Neuronal stem cell (in vitro differentiated cells): ENCODE measurements around the gene CCDC28B.

Experiments used
- DNase-seq: peaks from one replicate; pipeline ENCODE4 v3.0.0-alpha.2; 2013; ENCODE audit warnings: low spot score
- H2AFZ ChIP-seq: one replicate; pipeline ENCODE4 v1.6.1; 2013; ENCODE audit warnings: mild to moderate bottlenecking, low read length, inconsistent platforms
- H2AK5ac ChIP-seq: 2 replicates; pipeline ENCODE4 v1.6.1; 2013; ENCODE audit warnings: low read depth, mild to moderate bottlenecking, inconsistent platforms, low read length, moderate library complexity, mixed read lengths
- H2BK120ac ChIP-seq: 2 replicates; pipeline ENCODE4 v1.6.1; 2013; ENCODE audit warnings: low read depth, mild to moderate bottlenecking, inconsistent platforms, low read length, moderate library complexity, mixed read lengths
- H2BK12ac ChIP-seq: one replicate; pipeline ENCODE4 v1.6.1; 2013; ENCODE audit warnings: low read length, inconsistent platforms
- H2BK15ac ChIP-seq: 2 replicates; pipeline ENCODE4 v1.6.1; 2013; ENCODE audit warnings: mild to moderate bottlenecking, low read length, inconsistent platforms, mixed read lengths
- H2BK5ac ChIP-seq: one replicate; pipeline ENCODE4 v1.6.1; 2013; ENCODE audit warnings: inconsistent platforms, mild to moderate bottlenecking, low read length, moderate library complexity
- H3K14ac ChIP-seq: one replicate; pipeline ENCODE4 v1.6.1; 2013; ENCODE audit warnings: low read length, inconsistent platforms
- H3K18ac ChIP-seq: 2 replicates; pipeline ENCODE4 v1.6.1; 2013; ENCODE audit warnings: low read length, inconsistent platforms
- H3K23ac ChIP-seq: 2 replicates; pipeline ENCODE4 v1.6.1; 2013; ENCODE audit warnings: low read depth, mild to moderate bottlenecking, mixed read lengths, low read length, inconsistent platforms; ENCODE audit not compliant: poor library complexity
- H3K27ac ChIP-seq: replicated peaks from 3 replicates; pipeline ENCODE4 v1.5.1; 2013; ENCODE audit warnings: low read length, inconsistent platforms
- H3K27me3 ChIP-seq, 3 experiments: 2 replicates each; pipeline ENCODE4 v1.6.1; 2013; ENCODE audit warnings: low read length in 3 of 3, mild to moderate bottlenecking in 2 of 3, inconsistent platforms in 1 of 3, low read depth in 1 of 3, mixed read lengths in 1 of 3, moderate library complexity in 1 of 3; ENCODE audit not compliant: control insufficient read depth in 3 of 3, insufficient read depth in 3 of 3
- H3K36me3 ChIP-seq, 2 donors: replicated peaks in 1 of 2; 2 replicates each; pipeline ENCODE4 v1.6.1; 2013; ENCODE audit warnings: low read length in 2 of 2; ENCODE audit not compliant: control insufficient read depth in 2 of 2, insufficient read depth in 2 of 2
- H3K4ac ChIP-seq: 2 replicates; pipeline ENCODE4 v1.6.1; 2013; ENCODE audit warnings: inconsistent platforms, mild to moderate bottlenecking, low read length, moderate library complexity
- H3K4me1 ChIP-seq, 2 donors: 1 replicate in 1 of 2; 2 replicates in 1 of 2; pipeline ENCODE4 v1.6.1; 2013; ENCODE audit warnings: low read length in 2 of 2, low read depth in 1 of 2; ENCODE audit not compliant: control insufficient read depth in 2 of 2, insufficient read depth in 1 of 2
- H3K4me2 ChIP-seq: one replicate; pipeline ENCODE4 v1.6.1; 2013; ENCODE audit warnings: mild to moderate bottlenecking, low read length, inconsistent platforms; ENCODE audit not compliant: insufficient read depth, poor library complexity, severe bottlenecking
- H3K4me3 ChIP-seq, 2 donors: 2 replicates each; pipeline ENCODE4 v1.5.1; 2013; ENCODE audit warnings: low read length in 2 of 2, mild to moderate bottlenecking in 2 of 2, inconsistent platforms in 1 of 2, moderate library complexity in 1 of 2
- H3K79me1 ChIP-seq: one replicate; pipeline ENCODE4 v1.6.1; 2013; ENCODE audit warnings: low read depth, mild to moderate bottlenecking, inconsistent platforms, low read length, moderate library complexity
- H3K9ac ChIP-seq: one replicate; pipeline ENCODE4 v1.6.1; 2013; ENCODE audit warnings: mild to moderate bottlenecking, low read depth, low read length, inconsistent platforms; ENCODE audit not compliant: poor library complexity
- H3K9me3 ChIP-seq, 2 donors: replicated peaks in 1 of 2; 2 replicates each; pipeline versions ENCODE3 to v1.6.1; 2013; ENCODE audit warnings: low read length in 2 of 2, mild to moderate bottlenecking in 2 of 2, inconsistent platforms in 1 of 2, low read depth in 1 of 2, mixed read lengths in 1 of 2, moderate library complexity in 1 of 2; ENCODE audit not compliant: control insufficient read depth in 2 of 2, insufficient read depth in 1 of 2
- H4K8ac ChIP-seq: one replicate; pipeline ENCODE4 v1.6.1; 2013; ENCODE audit warnings: low read depth, mild to moderate bottlenecking, inconsistent platforms, low read length, moderate library complexity
- H4K91ac ChIP-seq: one replicate; pipeline ENCODE4 v1.6.1; 2013; ENCODE audit warnings: low read length, low read depth, mild to moderate bottlenecking, inconsistent platforms; ENCODE audit not compliant: poor library complexity
- WGBS, 2 donors: extraction: QIAGEN DNeasy Blood & Tissue Kit; methylation state at CpG; one replicate each; pipeline ENCODE4 v1.1.7; 2013; ENCODE audit warnings: missing lambda C conversion rate in 2 of 2, mixed read lengths in 1 of 2; ENCODE audit not compliant: insufficient read length in 2 of 2, insufficient replicate concordance in 1 of 2; ENCODE audit errors: extremely low coverage in 2 of 2; 5-methylcytosine and 5-hydroxymethylcytosine counted together

The CCDC28B gene

DNA sequence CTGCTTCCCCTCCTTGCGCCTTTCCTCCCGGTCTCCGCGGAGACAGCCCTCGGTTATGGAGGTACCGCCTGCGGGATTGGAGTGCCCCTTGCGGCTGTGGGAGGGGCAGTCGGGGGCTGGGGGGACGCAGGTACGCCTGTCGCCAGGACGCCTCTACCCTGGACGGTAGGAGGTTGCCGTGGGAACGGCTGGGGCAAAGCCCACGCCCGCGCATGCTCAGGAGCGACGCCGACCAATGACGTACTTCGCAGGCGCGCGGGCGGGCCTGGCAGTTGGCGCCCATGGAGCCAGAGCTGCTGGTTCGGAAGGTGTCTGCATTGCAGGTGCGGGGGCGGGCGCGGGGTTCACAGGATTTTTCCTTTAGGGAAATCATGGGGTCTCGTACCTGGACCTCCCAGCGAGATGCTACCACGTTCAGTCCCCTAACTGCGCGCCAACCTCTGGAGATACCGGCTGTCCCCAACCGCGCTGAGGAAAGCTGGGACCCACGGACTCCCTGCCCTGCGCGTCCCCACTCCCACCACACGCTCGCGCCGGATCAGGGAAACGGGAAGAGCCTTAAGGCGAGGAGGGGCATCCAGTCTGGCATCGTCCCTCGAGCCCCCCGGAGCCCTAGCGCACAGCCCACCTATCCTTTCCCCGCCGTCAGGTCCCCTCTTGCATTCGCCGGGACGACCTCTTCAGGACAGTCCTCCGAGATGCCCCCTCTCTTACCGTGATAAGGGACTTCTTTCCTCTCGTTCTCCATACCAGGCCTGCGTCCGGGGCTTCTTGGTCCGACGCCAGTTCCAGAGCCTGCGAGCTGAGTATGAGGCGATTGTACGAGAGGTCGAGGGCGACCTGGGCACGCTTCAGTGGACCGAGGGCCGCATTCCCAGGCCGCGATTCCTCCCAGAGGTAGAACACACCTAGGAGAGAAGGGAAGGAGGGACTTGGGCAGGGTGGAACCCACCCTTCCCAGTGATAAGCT is 5.3 kb downstream of the CCDC28B start, which contains the start of gene IQCC:
Gene IQCC (plus strand): TSS at position 271 of the 970 bp plus-strand sequence. CDS start 11 bp downstream, at position 282.
- peak within 1 kb of the TSS; percentile 93 for H3K4ac ChIP-seq
- H2BK12ac ChIP-seq, result peak within 1 kb of the TSS; percentile 95
- peak within 1 kb of the TSS; percentile 10 for H2BK15ac ChIP-seq
- H2BK5ac ChIP-seq, result no peak within 1 kb of the TSS
- peaks cover 6 to 29% of the 10 kb centered on the region in 2 donors for H3K36me3 ChIP-seq
- H2BK120ac ChIP-seq, result no peak within 1 kb of the TSS
- peak within 1 kb of the TSS; percentile 85 for H2AFZ ChIP-seq
- H3K18ac ChIP-seq, result peak within 1 kb of the TSS; percentile 94
- H3K4me3 ChIP-seq, result peak within 1 kb of the TSS; percentile 72 to 83
- no peak within 1 kb of the TSS for H3K27ac ChIP-seq
- H2AK5ac ChIP-seq, result peak within 1 kb of the TSS; percentile 99
- peak within 1 kb of the TSS; percentile 96 for H3K4me2 ChIP-seq
- H3K79me1 ChIP-seq, result peaks cover 9% of the 10 kb centered on the region
- peak within 1 kb of the TSS; percentile 99 for H3K9ac ChIP-seq
- H3K27me3 ChIP-seq, result peaks cover 0 to 2% (median 0%) of the 10 kb centered on the region in 3 experiments
- no peak within 1 kb of the TSS for H4K91ac ChIP-seq
- peaks cover 8 to 15% of the 10 kb centered on the region in 2 donors for H3K4me1 ChIP-seq
- no peaks in the 10 kb centered on the region for H3K9me3 ChIP-seq
- DNase-seq, result peak; percentile 84
- H4K8ac ChIP-seq, result peak within 1 kb of the TSS; percentile 95
- no CpG with 5 or more reads among the region's 77 CpGs for WGBS, 2 donors
- peak within 1 kb of the TSS; percentile 63 for H3K14ac ChIP-seq
- peak within 1 kb of the TSS; percentile 90 for H3K23ac ChIP-seq

DNA sequence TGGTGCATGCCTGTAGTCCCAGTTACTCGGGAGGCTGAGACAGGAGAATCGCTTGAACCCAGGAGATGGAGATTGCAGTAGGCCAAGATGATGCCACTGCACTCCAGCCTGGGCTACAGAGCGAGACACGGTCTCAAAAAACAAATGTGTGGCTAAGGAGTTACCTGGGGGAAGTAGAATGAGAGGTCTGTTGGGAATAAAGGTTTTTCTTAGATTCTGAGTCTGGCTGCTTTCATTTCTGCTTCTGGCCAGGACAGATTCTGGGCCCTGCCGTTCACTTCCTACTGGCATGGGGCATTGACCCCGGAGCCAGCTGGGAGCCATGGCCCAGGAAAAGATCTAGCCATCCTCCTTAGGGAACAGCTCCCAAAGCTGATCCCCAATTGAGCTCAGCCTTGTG is 8.1 kb downstream of the CCDC28B start:
- Histone ChIP-seq H2BK12ac (no peak overlapping the region), H3K14ac (no peak overlapping the region), H3K4ac (no peak overlapping the region), H2AFZ (no peak overlapping the region), H3K36me3 (peaks cover 6 to 29% of the 10 kb centered on the region in 2 donors), H3K79me1 (peaks cover 9% of the 10 kb centered on the region), H4K8ac (no peak overlapping the region), H3K9me3 (no peaks in the 10 kb centered on the region), H3K4me2 (no peak overlapping the region), H3K4me1 (peaks cover 2 to 11% of the 10 kb centered on the region in 2 donors), H2AK5ac (no peak overlapping the region), H3K18ac (no peak overlapping the region), H3K9ac (no peak overlapping the region), H2BK15ac (no peak overlapping the region), H2BK120ac (no peak overlapping the region), H3K27me3 (peaks cover 0 to 2% (median 0%) of the 10 kb centered on the region in 3 experiments), H3K23ac (no peak overlapping the region), H3K27ac (no peak overlapping the region), H4K91ac (no peak overlapping the region), H3K4me3 (no peak overlapping the region), H2BK5ac (no peak overlapping the region)
- DNase-seq, result no peak
- WGBS, 2 donors, result no CpG with 5 or more reads among the region's 6 CpGs

DNA sequence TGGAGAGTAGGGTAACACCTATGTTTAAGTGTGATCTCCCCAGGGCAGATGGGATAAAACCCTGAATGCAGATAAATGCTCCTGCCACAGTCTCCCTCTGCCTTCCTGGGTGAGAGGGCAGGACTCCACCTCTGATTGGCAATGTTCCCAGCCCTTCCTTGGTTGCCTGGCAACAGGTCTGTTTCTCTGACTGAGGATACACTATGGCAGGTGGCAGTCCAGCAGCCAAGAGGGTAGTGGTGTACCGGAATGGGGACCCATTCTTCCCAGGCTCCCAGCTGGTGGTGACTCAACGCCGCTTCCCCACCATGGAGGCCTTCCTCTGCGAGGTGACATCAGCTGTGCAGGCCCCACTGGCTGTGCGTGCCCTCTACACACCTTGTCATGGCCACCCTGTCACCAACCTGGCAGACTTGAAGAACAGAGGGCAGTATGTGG is 8.5 kb downstream of the CCDC28B start, which contains the start of gene DCDC2B:
Gene DCDC2B (plus strand): TSS at position 199 of the 438 bp plus-strand sequence. CDS start 5 bp downstream, at position 204.
- H3K18ac ChIP-seq, result no peak within 1 kb of the TSS
- H3K4me3 ChIP-seq, result no peak within 1 kb of the TSS
- WGBS, 2 donors, result no CpG with 5 or more reads among the region's 5 CpGs
- no peak within 1 kb of the TSS for H2BK12ac ChIP-seq
- no peak for DNase-seq
- no peak within 1 kb of the TSS for H3K14ac ChIP-seq
- peak within 1 kb of the TSS; percentile 56 for H3K23ac ChIP-seq
- H3K36me3 ChIP-seq, result peaks cover 6 to 31% of the 10 kb centered on the region in 2 donors
- no peak within 1 kb of the TSS for H3K4me2 ChIP-seq
- peaks cover 0 to 2% (median 0%) of the 10 kb centered on the region in 3 experiments for H3K27me3 ChIP-seq
- no peak within 1 kb of the TSS for H2AFZ ChIP-seq
- H3K79me1 ChIP-seq, result peaks cover 9% of the 10 kb centered on the region
- no peak within 1 kb of the TSS for H2BK5ac ChIP-seq
- no peak within 1 kb of the TSS for H2BK15ac ChIP-seq
- H3K27ac ChIP-seq, result no peak within 1 kb of the TSS
- no peak within 1 kb of the TSS for H2AK5ac ChIP-seq
- no peaks in the 10 kb centered on the region for H3K9me3 ChIP-seq
- no peak within 1 kb of the TSS for H3K9ac ChIP-seq
- H4K91ac ChIP-seq, result no peak within 1 kb of the TSS
- H4K8ac ChIP-seq, result no peak within 1 kb of the TSS
- H2BK120ac ChIP-seq, result no peak within 1 kb of the TSS
- peaks cover 2 to 11% of the 10 kb centered on the region in 2 donors for H3K4me1 ChIP-seq
- no peak within 1 kb of the TSS for H3K4ac ChIP-seq
